Fibroblast of lung (primary cell): ENCODE results near the gene CABLES2. TPM values are rescaled to one million over a fixed set of nuclear protein-coding genes. Genes with fewer than 3 reads are reported as not detected.

ENCODE experiments used
- DNase-seq, 2 donors: peaks; one replicate each; pipeline versions ENCODE4 v3.0.0 to v3.0.0-alpha.2; 2010; ENCODE audit warnings: low read depth in 2 of 2
- H2AFZ ChIP-seq: 2 replicates; pipeline ENCODE4 v1.5.1; 2012; ENCODE audit warnings: low read length, control low read depth, inconsistent platforms
- H3K27ac ChIP-seq: 2 replicates; pipeline ENCODE4 v1.5.1; 2011; ENCODE audit warnings: low read length, control low read depth; ENCODE audit not compliant: insufficient read depth
- H3K27me3 ChIP-seq: 2 replicates; pipeline ENCODE4 v1.5.1; 2011; ENCODE audit warnings: mild to moderate bottlenecking, low read length; ENCODE audit not compliant: control insufficient read depth, insufficient read depth
- H3K36me3 ChIP-seq: 2 replicates; pipeline ENCODE4 v1.5.1; 2011; ENCODE audit warnings: low read length; ENCODE audit not compliant: control insufficient read depth, insufficient read depth
- H3K4me1 ChIP-seq: 2 replicates; pipeline ENCODE4 v1.5.1; 2011; ENCODE audit warnings: low read length; ENCODE audit not compliant: control insufficient read depth, insufficient read depth; ENCODE audit errors: extremely low read depth
- H3K4me2 ChIP-seq: 2 replicates; pipeline ENCODE4 v1.5.1; 2011; ENCODE audit warnings: low read length, control low read depth; ENCODE audit not compliant: insufficient read depth; ENCODE audit errors: extremely low read depth
- H3K4me3 ChIP-seq, 4 experiments: fragments of 200-600 bp in 1 of 4; sonication (generic) in 1 of 4; replicated peaks in 1 of 4; 2 replicates each; pipeline ENCODE4 v1.5.1; 2011 to 2016; ENCODE audit warnings: low read length in 4 of 4, low read depth in 3 of 4, mild to moderate bottlenecking in 3 of 4, control low read depth in 2 of 4, inconsistent platforms in 1 of 4, mixed read lengths in 1 of 4; ENCODE audit not compliant: insufficient read depth in 1 of 4; ENCODE audit errors: control extremely low read depth in 1 of 4
- H3K79me2 ChIP-seq: 2 replicates; pipeline ENCODE4 v1.5.1; 2012; ENCODE audit warnings: mild to moderate bottlenecking, low read length, inconsistent platforms; ENCODE audit not compliant: control insufficient read depth, insufficient read depth
- H3K9ac ChIP-seq: 2 replicates; pipeline ENCODE4 v1.5.1; 2011; ENCODE audit warnings: mild to moderate bottlenecking, low read length, control low read depth; ENCODE audit not compliant: insufficient read depth
- H3K9me3 ChIP-seq: 2 replicates; pipeline ENCODE4 v1.5.1; 2012; ENCODE audit warnings: low read depth, low read length; ENCODE audit not compliant: control insufficient read depth, insufficient read depth
- H4K20me1 ChIP-seq: 2 replicates; pipeline ENCODE4 v1.5.1; 2011; ENCODE audit warnings: low read length; ENCODE audit not compliant: control insufficient read depth, insufficient read depth; ENCODE audit errors: extremely low read depth
- CTCF ChIP-seq, 2 donors: IDR thresholded peaks in 1 of 2; conservative IDR thresholded peaks in 1 of 2; 1 replicate in 1 of 2; 2 replicates in 1 of 2; pipeline ENCODE4 v1.5.1; 2011 to 2012; ENCODE audit warnings: low read length in 2 of 2, control low read depth in 1 of 2, inconsistent platforms in 1 of 2, low read depth in 1 of 2, mild to moderate bottlenecking in 1 of 2
- EZH2 ChIP-seq: IDR thresholded peaks from 2 replicates; pipeline ENCODE4 v1.5.1; 2012; ENCODE audit warnings: low read length, control low read depth, mild to moderate bottlenecking; ENCODE audit errors: missing control alignments
- polyA plus RNA-seq, 2 donors: library from polyadenylated mRNA; depleted of rRNA in 1 of 2; stranded (reverse) in 1 of 2; unstranded in 1 of 2; fragments of >200 nt; gene quantifications; 2 replicates each; pipeline ENCODE4 v1.2.1, GENCODE V29; 2011 to 2012; ENCODE audit warnings: missing spikeins in 1 of 2
- total RNA-seq: library from RNA; depleted of rRNA; stranded (reverse); fragments of >200 nt; gene quantifications from 2 replicates; pipeline ENCODE4 v1.2.1, GENCODE V29; 2014

The CABLES2 gene
- total and polyA plus RNA-seq, 2 donors (not counting 1 experiment from before 2014, with no cell fraction given) = 0.66 to 2.9 TPM

GRCh38 chr20:62404761-62405107 is 2.4 kb downstream of the CABLES2 start:
- no peaks in the 10 kb centered on the region for H3K36me3 ChIP-seq
- no peak overlapping the region for H3K27ac ChIP-seq
- no peak overlapping the region for H3K4me2 ChIP-seq
- no peak overlapping the region for H3K9ac ChIP-seq
- TF ChIP-seq EZH2 (no peak), CTCF (conservative IDR thresholded peaks at IDR 0.05 in 1 of 2, IDR thresholded peaks at IDR 0.05 in 1 of 2; ENCODE audit: low read depth in 1 of 2, low read length in 2 of 2) (no peak)
- H3K4me1 ChIP-seq = peaks cover 11% of the 10 kb centered on the region
- no peak overlapping the region for H2AFZ ChIP-seq
- no peak for DNase-seq
- H3K4me3 ChIP-seq = no peak overlapping the region
- peaks cover 2% of the 10 kb centered on the region for H3K79me2 ChIP-seq
- no peaks in the 10 kb centered on the region for H3K9me3 ChIP-seq
- H4K20me1 ChIP-seq = no peaks in the 10 kb centered on the region
- no peaks in the 10 kb centered on the region for H3K27me3 ChIP-seq

GRCh38 chr20:62404112-62404665 is 2.9 kb downstream of the CABLES2 start:
- Histone ChIP-seq H3K36me3 (no peaks in the 10 kb centered on the region), H3K9me3 (no peaks in the 10 kb centered on the region), H3K4me1 (peaks cover 11% of the 10 kb centered on the region), H4K20me1 (no peaks in the 10 kb centered on the region), H3K27ac (no peak overlapping the region), H3K4me3 (no peak overlapping the region), H2AFZ (no peak overlapping the region), H3K9ac (no peak overlapping the region), H3K27me3 (no peaks in the 10 kb centered on the region), H3K79me2 (peaks cover 2% of the 10 kb centered on the region), H3K4me2 (no peak overlapping the region)
- TF ChIP-seq EZH2 = no peak
- TF ChIP-seq CTCF (conservative IDR thresholded peaks at IDR 0.05 in 1 of 2, IDR thresholded peaks at IDR 0.05 in 1 of 2; ENCODE audit: low read depth in 1 of 2, low read length in 2 of 2) = no peak
- no peak for DNase-seq

GRCh38 chr20:62403331-62403730 is 3.8 kb downstream of the CABLES2 start:
- Histone ChIP-seq H3K79me2 (peaks cover 2% of the 10 kb centered on the region), H3K4me2 (no peak overlapping the region), H2AFZ (no peak overlapping the region), H3K4me3 (no peak overlapping the region), H3K9ac (no peak overlapping the region), H3K27me3 (no peaks in the 10 kb centered on the region), H3K4me1 (peaks cover 11% of the 10 kb centered on the region), H3K27ac (no peak overlapping the region), H3K36me3 (no peaks in the 10 kb centered on the region), H3K9me3 (no peaks in the 10 kb centered on the region), H4K20me1 (no peaks in the 10 kb centered on the region)
- no peak for DNase-seq
- TF ChIP-seq EZH2 = no peak
- no peak for TF ChIP-seq CTCF (conservative IDR thresholded peaks at IDR 0.05 in 1 of 2, IDR thresholded peaks at IDR 0.05 in 1 of 2; ENCODE audit: low read depth in 1 of 2, low read length in 2 of 2)
